22Rv1 (cell line): ENCODE results near the gene ADAMTS16.

Source experiments
- CTCF ChIP-seq: fragments of 450-650 bp; IDR thresholded peaks from 2 replicates; pipeline ENCODE4 v1.5.1; 2017; ENCODE audit warnings: mild to moderate bottlenecking
- ZFX ChIP-seq: fragments of 450-650 bp; IDR thresholded peaks from 2 replicates; pipeline ENCODE4 v1.6.1; 2017; ENCODE audit warnings: antibody characterized with exemption, borderline replicate concordance

GRCh38 chr5:5315068-5315980 lies 175.2 kb downstream of the ADAMTS16 start:
- TF ChIP-seq CTCF (no peak), ZFX (no peak)
